Suprapubic skin (tissue), 4 donors: ENCODE measurements around the gene NEGR1. TPM values are rescaled to one million over a fixed set of nuclear protein-coding genes. Genes with fewer than 3 reads are reported as not detected.
A peak's percentile ranks its signal among the peaks of the same experiment; 100 is the strongest.

Experiments
- DNase-seq, 2 donors: peaks; one replicate each; pipeline ENCODE4 v3.0.0-alpha.2; 2019; ENCODE audit warnings: low spot score in 2 of 2
- H3K27ac ChIP-seq: fragments of 200-600 bp; sonication (generic); one replicate; pipeline ENCODE4 v1.5.1; 2019
- H3K27me3 ChIP-seq: fragments of 200-600 bp; sonication (generic); one replicate; pipeline ENCODE4 v1.5.1; 2019
- H3K36me3 ChIP-seq: fragments of 200-600 bp; sonication (generic); one replicate; pipeline ENCODE4 v1.5.1; 2019
- H3K4me1 ChIP-seq: fragments of 200-600 bp; sonication (generic); one replicate; pipeline ENCODE4 v1.5.1; 2019
- H3K4me3 ChIP-seq: fragments of 200-600 bp; sonication (generic); one replicate; pipeline ENCODE4 v1.5.1; 2019; ENCODE audit warnings: mild to moderate bottlenecking
- H3K9me3 ChIP-seq: fragments of 200-600 bp; sonication (generic); one replicate; pipeline ENCODE4 v1.5.1; 2019
- CTCF ChIP-seq, 2 donors: fragments of 200-600 bp in 1 of 2; fragments of 450-650 bp in 1 of 2; sonication (generic) in 1 of 2; IDR thresholded peaks; one replicate each; pipeline ENCODE4 v1.5.1; 2016 to 2019; ENCODE audit warnings: antibody characterized with exemption in 2 of 2, mild to moderate bottlenecking in 1 of 2, moderate library complexity in 1 of 2
- EP300 ChIP-seq: sonication (generic); formaldehyde crosslinking; IDR thresholded peaks from one replicate; pipeline ENCODE4 v1.6.1; 2017; ENCODE audit warnings: antibody characterized with exemption
- POLR2A ChIP-seq, 2 donors: fragments of 450-650 bp; IDR thresholded peaks; one replicate each; pipeline ENCODE4 v1.6.1; 2017; ENCODE audit warnings: antibody characterized with exemption in 2 of 2, mild to moderate bottlenecking in 2 of 2, moderate library complexity in 2 of 2
- POLR2AphosphoS5 ChIP-seq, 3 donors: sonication (generic); formaldehyde crosslinking; IDR thresholded peaks; one replicate each; pipeline ENCODE4 v1.6.1; 2017; ENCODE audit warnings: antibody characterized with exemption in 3 of 3
- WGBS: methylation state at CpG from one replicate; pipeline ENCODE4 v1.1.5; 2018; 5-methylcytosine and 5-hydroxymethylcytosine counted together
- total RNA-seq, 4 donors: library from RNA; depleted of rRNA; stranded (reverse); fragments of >200 nt; gene quantifications; one replicate each; pipeline ENCODE4 v1.1.0, GENCODE V29; 2016

Gene NEGR1
- total RNA-seq, 4 donors from 2014 or later, result 3.0 to 9.9 (median 3.8) TPM

- H3K9me3 ChIP-seq, result no peaks in the 10 kb centered on the region
- no peaks in the 10 kb centered on the region for H3K36me3 ChIP-seq
- no peak for TF ChIP-seq POLR2AphosphoS5 (IDR thresholded peaks at IDR 0.05)
- H3K27me3 ChIP-seq, result no peaks in the 10 kb centered on the region
- DNase-seq, result no peak
- H3K27ac ChIP-seq, result no peak overlapping the region
- no peak overlapping the region for H3K4me3 ChIP-seq
- no peaks in the 10 kb centered on the region for H3K4me1 ChIP-seq
- 59% methylated on average over 3 of the region's 3 CpGs for WGBS
Observed at GRCh38 chr1:71522721-71523120, 759.6 kb downstream of the NEGR1 start.

GRCh38 chr1:71521655-71522264, 760.6 kb downstream of the NEGR1 start:
- no peaks in the 10 kb centered on the region for H3K4me1 ChIP-seq
- DNase-seq, result no peak
- H3K4me3 ChIP-seq, result no peak overlapping the region
- H3K27me3 ChIP-seq, result no peaks in the 10 kb centered on the region
- 86% methylated on average over 1 of the region's 1 CpG for WGBS
- H3K36me3 ChIP-seq, result no peaks in the 10 kb centered on the region
- no peak overlapping the region for H3K27ac ChIP-seq
- TF ChIP-seq POLR2AphosphoS5 (IDR thresholded peaks at IDR 0.05) (no peak), CTCF (IDR thresholded peaks at IDR 0.05) (peak in 1 of 2 donors; percentile 44)
- H3K9me3 ChIP-seq, result no peaks in the 10 kb centered on the region

GRCh38 chr1:71511505-71511904, 770.8 kb downstream of the NEGR1 start:
- Histone ChIP-seq H3K27me3 (no peaks in the 10 kb centered on the region), H3K4me3 (no peak overlapping the region), H3K36me3 (no peaks in the 10 kb centered on the region), H3K9me3 (no peaks in the 10 kb centered on the region), H3K4me1 (no peaks in the 10 kb centered on the region), H3K27ac (no peak overlapping the region)
- no peak for DNase-seq
- TF ChIP-seq POLR2A (IDR thresholded peaks at IDR 0.05) (no peak), POLR2AphosphoS5 (IDR thresholded peaks at IDR 0.05) (no peak)

- no peaks in the 10 kb centered on the region for H3K27me3 ChIP-seq
- no peaks in the 10 kb centered on the region for H3K9me3 ChIP-seq
- TF ChIP-seq POLR2A (IDR thresholded peaks at IDR 0.05) (no peak), POLR2AphosphoS5 (IDR thresholded peaks at IDR 0.05) (no peak), CTCF (IDR thresholded peaks at IDR 0.05) (no peak), EP300 (no peak)
- no peaks in the 10 kb centered on the region for H3K36me3 ChIP-seq
- WGBS, result 91% methylated on average over 1 of the region's 1 CpG
- no peak overlapping the region for H3K27ac ChIP-seq
- no peak for DNase-seq
- H3K4me3 ChIP-seq, result no peak overlapping the region
- H3K4me1 ChIP-seq, result no peaks in the 10 kb centered on the region
Observed at GRCh38 chr1:71510725-71511124, 771.6 kb downstream of the NEGR1 start.

- Histone ChIP-seq H3K36me3 (no peaks in the 10 kb centered on the region), H3K9me3 (no peaks in the 10 kb centered on the region), H3K4me3 (no peak overlapping the region), H3K4me1 (no peaks in the 10 kb centered on the region), H3K27ac (no peak overlapping the region), H3K27me3 (no peaks in the 10 kb centered on the region)
- WGBS, result 90% methylated on average over 4 of the region's 4 CpGs
- no peak for DNase-seq
- TF ChIP-seq POLR2A (IDR thresholded peaks at IDR 0.05), result no peak
- no peak for TF ChIP-seq CTCF (IDR thresholded peaks at IDR 0.05)
- TF ChIP-seq EP300, result no peak
- no peak for TF ChIP-seq POLR2AphosphoS5 (IDR thresholded peaks at IDR 0.05)
Observed at GRCh38 chr1:71509051-71509595, 773.2 kb downstream of the NEGR1 start.

- no peaks in the 10 kb centered on the region for H3K9me3 ChIP-seq
- no peaks in the 10 kb centered on the region for H3K36me3 ChIP-seq
- no peaks in the 10 kb centered on the region for H3K27me3 ChIP-seq
- no peak for DNase-seq
- WGBS, result 77% methylated on average over 6 of the region's 6 CpGs
- no peaks in the 10 kb centered on the region for H3K4me1 ChIP-seq
- H3K27ac ChIP-seq, result no peak overlapping the region
- TF ChIP-seq CTCF (IDR thresholded peaks at IDR 0.05), result no peak
- TF ChIP-seq POLR2AphosphoS5 (IDR thresholded peaks at IDR 0.05), result no peak
- TF ChIP-seq POLR2A (IDR thresholded peaks at IDR 0.05), result no peak
- TF ChIP-seq EP300, result no peak
- H3K4me3 ChIP-seq, result no peak overlapping the region
Observed at GRCh38 chr1:71502006-71502405, 780.3 kb downstream of the NEGR1 start.
